ENCODE data around the gene ADIPOR2. TPM values are rescaled to one million over a fixed set of nuclear protein-coding genes. Genes with fewer than 3 reads are reported as not detected.

Gene ADIPOR2
- total RNA-seq, 2 experiments from 2014 or later: 24.7 to 51.1 TPM

DNA sequence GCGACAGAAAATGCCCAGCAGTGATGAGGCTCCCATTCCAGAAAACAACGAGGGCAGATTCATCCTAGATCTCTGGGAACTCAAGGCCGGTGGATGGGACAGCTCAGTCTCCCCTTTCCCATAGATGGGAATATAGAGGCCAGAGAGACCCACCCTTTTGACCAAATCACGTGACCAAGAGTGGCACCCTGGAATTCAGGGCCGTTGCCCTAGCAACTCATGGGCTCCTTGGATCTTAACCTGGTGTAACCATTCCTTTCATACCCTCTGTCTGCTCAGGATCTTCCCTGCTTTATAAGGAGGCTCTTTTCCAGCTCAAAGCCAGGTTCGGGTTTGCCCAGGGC is 121.0 kb downstream of the ADIPOR2 start:
- POLR2A ChIA-PET: no interaction called here
- Histone ChIP-seq H3K36me3 (ENCODE audit: insufficient read depth, low read length) (no peaks in the 10 kb centered on the region), H3K27ac (ENCODE audit: low read depth, low read length, poor library complexity, severe bottlenecking) (no peak overlapping the region), H3K79me2 (ENCODE audit: insufficient read depth, low read depth, low read length) (no peaks in the 10 kb centered on the region), H3K4me3 (ENCODE audit: low read depth, low read length, poor library complexity, severe bottlenecking) (no peak overlapping the region), H4K20me1 (ENCODE audit: insufficient read depth, low read length) (no peaks in the 10 kb centered on the region), H3K9me3 (ENCODE audit: low read length) (no peaks in the 10 kb centered on the region), H3K4me1 (ENCODE audit: insufficient read depth, low read length, poor library complexity, severe bottlenecking) (no peaks in the 10 kb centered on the region), H2AFZ (ENCODE audit: low read length) (no peak overlapping the region), H3K4me2 (ENCODE audit: low read length) (no peak overlapping the region), H3K9me2 (ENCODE audit: insufficient read depth, low read length) (no peaks in the 10 kb centered on the region)
- no peak for TF ChIP-seq CTCF (conservative IDR thresholded peaks at IDR 0.05; ENCODE audit: low read length)
- TF ChIP-seq EZH2phosphoT487 (IDR thresholded peaks at IDR 0.05; ENCODE audit: borderline replicate concordance, low read depth, low read length): no peak
- no peak for DNase-seq (ENCODE audit: low spot score)
- intact Hi-C loops (cut with micrococcal nuclease; ENCODE audit: unreplicated experiment): no loop called here
- no TSS peak for BruUV-seq (replicated peaks)
- CTCF ChIA-PET (ENCODE audit: unreplicated experiment): no interaction called here

DNA sequence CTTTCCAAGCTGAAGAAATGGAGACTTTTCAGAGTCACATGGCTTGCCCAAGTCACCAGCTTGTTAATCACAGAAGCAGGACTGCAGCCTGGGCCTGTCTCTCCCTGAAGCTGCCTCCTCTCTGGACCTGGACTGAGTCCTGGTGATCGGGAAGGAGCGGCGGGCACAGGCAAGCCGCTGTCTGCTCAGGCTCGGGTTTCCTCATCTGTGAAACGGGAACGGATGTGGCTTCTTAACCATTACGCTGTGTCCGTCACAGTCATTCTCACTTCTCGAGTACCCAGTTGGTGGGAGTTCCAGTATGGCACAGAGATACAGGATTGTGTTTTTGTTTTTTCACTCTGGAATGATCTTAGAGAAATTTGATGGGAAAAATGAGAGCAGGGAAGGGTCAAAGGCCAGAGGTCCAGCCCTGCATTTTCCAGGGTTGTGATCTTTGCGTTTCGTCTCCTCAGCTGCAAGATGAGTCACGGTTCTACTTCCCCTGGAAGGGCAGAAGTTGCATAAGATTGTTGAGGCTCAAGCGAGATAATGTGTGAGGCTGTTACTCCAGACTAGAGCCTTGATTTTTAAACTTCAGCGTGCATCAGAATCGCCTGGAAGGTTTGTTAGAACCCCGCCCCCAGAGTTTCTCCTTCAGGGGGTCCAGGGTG is 121.9 kb downstream of the ADIPOR2 start:
- Histone ChIP-seq H3K27ac (ENCODE audit: low read depth, low read length, poor library complexity, severe bottlenecking) (no peak overlapping the region), H3K4me2 (ENCODE audit: low read length) (no peak overlapping the region), H4K20me1 (ENCODE audit: insufficient read depth, low read length) (no peaks in the 10 kb centered on the region), H3K79me2 (ENCODE audit: insufficient read depth, low read depth, low read length) (no peaks in the 10 kb centered on the region), H3K9me2 (ENCODE audit: insufficient read depth, low read length) (no peaks in the 10 kb centered on the region), H2AFZ (ENCODE audit: low read length) (no peak overlapping the region), H3K9me3 (ENCODE audit: low read length) (no peaks in the 10 kb centered on the region), H3K4me1 (ENCODE audit: insufficient read depth, low read length, poor library complexity, severe bottlenecking) (no peaks in the 10 kb centered on the region), H3K36me3 (ENCODE audit: insufficient read depth, low read length) (no peaks in the 10 kb centered on the region), H3K4me3 (ENCODE audit: low read depth, low read length, poor library complexity, severe bottlenecking) (no peak overlapping the region)
- POLR2A ChIA-PET: no interaction called here
- DNase-seq (ENCODE audit: low spot score): no peak
- intact Hi-C loops (cut with micrococcal nuclease; ENCODE audit: unreplicated experiment): no loop called here
- no peak for TF ChIP-seq CTCF (conservative IDR thresholded peaks at IDR 0.05; ENCODE audit: low read length)
- no TSS peak for BruUV-seq (replicated peaks)
- CTCF ChIA-PET (ENCODE audit: unreplicated experiment): no interaction called here

DNA sequence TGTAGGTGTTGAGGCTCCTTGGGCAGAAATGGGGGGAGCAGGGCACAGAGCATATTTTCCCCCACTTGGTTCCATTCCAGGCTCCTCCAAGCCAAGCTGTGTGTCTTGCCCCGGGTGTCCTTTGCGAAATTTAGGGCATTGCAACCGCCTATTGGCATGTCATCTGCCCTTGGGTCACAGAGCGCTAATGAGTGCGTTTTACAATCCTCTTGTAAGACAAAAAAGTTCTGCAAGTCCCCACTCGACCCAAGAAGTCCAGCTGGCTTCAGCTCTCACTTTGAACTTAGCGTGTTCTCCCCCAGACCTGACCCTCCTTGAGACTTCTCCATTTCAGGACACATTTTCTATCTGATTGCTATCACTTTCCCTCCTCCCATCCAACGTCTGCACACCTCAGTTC is 123.4 kb downstream of the ADIPOR2 start:
- DNase-seq (ENCODE audit: low spot score): no peak
- no peak for TF ChIP-seq EZH2phosphoT487 (IDR thresholded peaks at IDR 0.05; ENCODE audit: borderline replicate concordance, low read depth, low read length)
- TF ChIP-seq CTCF (conservative IDR thresholded peaks at IDR 0.05; ENCODE audit: low read length): no peak
- intact Hi-C loops (cut with micrococcal nuclease; ENCODE audit: unreplicated experiment): no loop called here
- no peaks in the 10 kb centered on the region for H3K9me3 ChIP-seq (ENCODE audit: low read length)
- no peak overlapping the region for H3K4me2 ChIP-seq (ENCODE audit: low read length)
- H4K20me1 ChIP-seq (ENCODE audit: insufficient read depth, low read length): no peaks in the 10 kb centered on the region
- no peak overlapping the region for H3K27ac ChIP-seq (ENCODE audit: low read depth, low read length, poor library complexity, severe bottlenecking)
- no peaks in the 10 kb centered on the region for H3K36me3 ChIP-seq (ENCODE audit: insufficient read depth, low read length)
- POLR2A ChIA-PET: no interaction called here
- H3K4me1 ChIP-seq (ENCODE audit: insufficient read depth, low read length, poor library complexity, severe bottlenecking): no peaks in the 10 kb centered on the region
- no peak overlapping the region for H2AFZ ChIP-seq (ENCODE audit: low read length)
- CTCF ChIA-PET (ENCODE audit: unreplicated experiment): no interaction called here
- BruUV-seq (replicated peaks): no TSS peak
- H3K79me2 ChIP-seq (ENCODE audit: insufficient read depth, low read depth, low read length): no peaks in the 10 kb centered on the region
- H3K9me2 ChIP-seq (ENCODE audit: insufficient read depth, low read length): no peaks in the 10 kb centered on the region
- no peak overlapping the region for H3K4me3 ChIP-seq (ENCODE audit: low read depth, low read length, poor library complexity, severe bottlenecking)
